HEK293 (cell line): ENCODE measurements around the gene CDAN1.

ENCODE experiments used
- CTCF ChIA-PET: fragments of 350-600 bp; formaldehyde crosslinking; extraction: SDS; loops from one replicate; lab custom pipeline; 2021; ENCODE audit warnings: antibody characterized with exemption; lab: Yijun Ruan, JAX
- POLR2A ChIA-PET: fragments of 300-600 bp; formaldehyde crosslinking; extraction: SDS; loops from one replicate; lab custom pipeline; 2020; ENCODE audit warnings: antibody characterized with exemption, inconsistent platforms; lab: Yijun Ruan, JAX
- H3K27ac ChIP-seq: fragments of 200-500 bp; sonication (Bioruptor generic); 2 replicates; pipeline ENCODE4 v1.5.1; 2014; ENCODE audit warnings: low read depth, low read length, control low read depth, inconsistent platforms; ENCODE audit errors: extremely low read depth
- H3K36me3 ChIP-seq, 2 experiments: fragments of 200-500 bp in 1 of 2; sonication (Bioruptor generic) in 1 of 2; 1 replicate in 1 of 2; 2 replicates in 1 of 2; pipeline ENCODE4 v1.5.1; 2014 to 2017; ENCODE audit warnings: inconsistent platforms in 2 of 2, low read length in 2 of 2; ENCODE audit not compliant: control insufficient read depth in 2 of 2, insufficient read depth in 1 of 2
- H3K4me1 ChIP-seq: fragments of 200-500 bp; sonication (Bioruptor generic); 2 replicates; pipeline ENCODE4 v1.5.1; 2014; ENCODE audit warnings: mild to moderate bottlenecking, low read length, inconsistent platforms; ENCODE audit not compliant: control insufficient read depth, insufficient read depth
- H3K4me3 ChIP-seq: 2 replicates; pipeline ENCODE4 v1.5.1; 2011; ENCODE audit warnings: low read depth, mild to moderate bottlenecking, control low read depth, low read length, moderate library complexity
- H3K9me3 ChIP-seq: fragments of 200-500 bp; sonication (Bioruptor generic); 2 replicates; pipeline ENCODE4 v1.5.1; 2014; ENCODE audit warnings: low read depth, low read length, inconsistent platforms; ENCODE audit not compliant: control insufficient read depth, insufficient read depth
- CTCF ChIP-seq: fragments of 450-650 bp; formaldehyde crosslinking; IDR thresholded peaks from 2 replicates; pipeline ENCODE4 v1.5.1; 2016; ENCODE audit warnings: missing biosample characterization, missing genetic modification characterization
- GLIS2 ChIP-seq: fragments of 450-650 bp; formaldehyde crosslinking; IDR thresholded peaks from 2 replicates; pipeline ENCODE4 v1.5.1; 2016; ENCODE audit warnings: missing biosample characterization, missing genetic modification characterization
- IKZF3 ChIP-seq: fragments of 450-650 bp; IDR thresholded peaks from 2 replicates; pipeline ENCODE4 v1.5.0; 2018; ENCODE audit warnings: missing biosample characterization, mild to moderate bottlenecking, missing genetic modification characterization, moderate library complexity
- KLF7 ChIP-seq: fragments of 450-650 bp; formaldehyde crosslinking; IDR thresholded peaks from 2 replicates; pipeline ENCODE4 v1.5.1; 2016; ENCODE audit warnings: missing biosample characterization, missing genetic modification characterization, borderline replicate concordance
- MZF1 ChIP-seq: fragments of 450-650 bp; formaldehyde crosslinking; IDR thresholded peaks from 2 replicates; pipeline ENCODE4 v1.5.1; 2017; ENCODE audit warnings: missing biosample characterization, missing genetic modification characterization, borderline replicate concordance
- PATZ1 ChIP-seq: fragments of 450-650 bp; formaldehyde crosslinking; IDR thresholded peaks from 2 replicates; pipeline ENCODE4 v1.5.1; 2016; ENCODE audit warnings: missing biosample characterization, missing genetic modification characterization
- SP2 ChIP-seq: fragments of 450-650 bp; formaldehyde crosslinking; IDR thresholded peaks from 2 replicates; pipeline ENCODE4 v1.5.1; 2016; ENCODE audit warnings: missing biosample characterization, missing genetic modification characterization
- WT1 ChIP-seq: fragments of 450-650 bp; formaldehyde crosslinking; IDR thresholded peaks from 2 replicates; pipeline ENCODE4 v1.5.1; 2016; ENCODE audit warnings: missing biosample characterization, missing genetic modification characterization
- ZBTB48 ChIP-seq: fragments of 450-650 bp; formaldehyde crosslinking; IDR thresholded peaks from 2 replicates; pipeline ENCODE4 v1.5.1; 2016; ENCODE audit warnings: missing biosample characterization, missing genetic modification characterization
- ZNF138 ChIP-seq: fragments of 450-650 bp; formaldehyde crosslinking; IDR thresholded peaks from 2 replicates; pipeline ENCODE4 v1.5.1; 2016; ENCODE audit warnings: missing biosample characterization, missing genetic modification characterization, borderline replicate concordance
- ZNF140 ChIP-seq: fragments of 450-650 bp; formaldehyde crosslinking; IDR thresholded peaks from 2 replicates; pipeline ENCODE4 v1.5.1; 2016; ENCODE audit warnings: missing biosample characterization, missing genetic modification characterization
- ZNF274 ChIP-seq, 2 experiments: fragments of 200-500 bp in 1 of 2; fragments of 450-650 bp in 1 of 2; sonication (Bioruptor generic) in 1 of 2; formaldehyde crosslinking in 1 of 2; IDR thresholded peaks; 2 replicates each; pipeline versions ENCODE4 v1.5.1 to v1.6.1; 2014 to 2016; ENCODE audit warnings: borderline replicate concordance in 1 of 2, inconsistent platforms in 1 of 2, low read length in 1 of 2, missing biosample characterization in 1 of 2, missing genetic modification characterization in 1 of 2
- ZNF391 ChIP-seq: fragments of 450-650 bp; formaldehyde crosslinking; IDR thresholded peaks from 2 replicates; pipeline ENCODE4 v1.5.1; 2016; ENCODE audit warnings: low read depth, missing biosample characterization, missing genetic modification characterization, borderline replicate concordance
- ZNF394 ChIP-seq: fragments of 450-650 bp; formaldehyde crosslinking; IDR thresholded peaks from 2 replicates; pipeline ENCODE4 v1.5.1; 2016; ENCODE audit warnings: missing biosample characterization, missing genetic modification characterization, mild to moderate bottlenecking, moderate library complexity, borderline replicate concordance
- ZNF48 ChIP-seq: fragments of 450-650 bp; formaldehyde crosslinking; IDR thresholded peaks from 2 replicates; pipeline ENCODE4 v1.5.1; 2016; ENCODE audit warnings: missing biosample characterization, missing genetic modification characterization
- ZNF514 ChIP-seq: fragments of 450-650 bp; formaldehyde crosslinking; IDR thresholded peaks from 2 replicates; pipeline ENCODE4 v1.5.1; 2016; ENCODE audit warnings: missing biosample characterization, missing genetic modification characterization
- ZNF521 ChIP-seq: fragments of 450-650 bp; formaldehyde crosslinking; IDR thresholded peaks from 2 replicates; pipeline ENCODE4 v1.5.1; 2017; ENCODE audit warnings: missing biosample characterization, mild to moderate bottlenecking, missing genetic modification characterization
- ZNF623 ChIP-seq: fragments of 450-650 bp; formaldehyde crosslinking; IDR thresholded peaks from 2 replicates; pipeline ENCODE4 v1.5.1; 2016; ENCODE audit warnings: missing biosample characterization, missing genetic modification characterization
- ZNF692 ChIP-seq: fragments of 450-650 bp; formaldehyde crosslinking; IDR thresholded peaks from 2 replicates; pipeline ENCODE4 v1.5.1; 2016; ENCODE audit warnings: missing biosample characterization, missing genetic modification characterization
- ZNF785 ChIP-seq: fragments of 450-650 bp; formaldehyde crosslinking; IDR thresholded peaks from 2 replicates; pipeline ENCODE4 v1.5.1; 2016; ENCODE audit warnings: missing biosample characterization, missing genetic modification characterization
- ZSCAN30 ChIP-seq: fragments of 450-650 bp; IDR thresholded peaks from 2 replicates; pipeline ENCODE4 v1.5.1; 2018; ENCODE audit warnings: missing biosample characterization, mild to moderate bottlenecking, missing genetic modification characterization, moderate library complexity
- TF ChIP-seq, protein P1 (sequence below): fragments of 450-650 bp; formaldehyde crosslinking; IDR thresholded peaks from 2 replicates; pipeline ENCODE4 v1.5.1; 2016; ENCODE audit warnings: missing biosample characterization, missing genetic modification characterization

CDAN1 gene

DNA sequence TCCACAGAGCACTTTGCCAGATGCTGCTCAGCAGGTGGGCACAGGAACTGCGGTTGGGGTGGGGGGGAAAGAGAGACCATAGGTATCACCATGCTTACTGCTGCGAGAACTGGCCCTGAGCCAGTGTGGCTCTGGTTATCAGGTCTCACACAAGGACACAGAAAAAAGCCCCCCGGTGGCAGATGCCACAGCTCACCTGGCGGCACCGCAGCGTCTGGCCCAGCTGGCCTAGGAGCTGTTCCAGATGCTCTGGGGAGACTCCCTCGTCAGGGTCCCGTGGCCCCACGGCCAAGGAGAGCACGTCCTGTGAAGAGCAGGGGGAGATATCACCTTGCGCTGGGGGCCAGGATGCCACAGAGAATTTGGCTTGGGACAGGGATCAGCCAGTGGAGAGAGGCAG, 10.8 kb downstream of the CDAN1 start:
- POLR2A ChIA-PET = no interaction called here
- peaks cover 5 to 90% of the 10 kb centered on the region in 2 experiments for H3K36me3 ChIP-seq

DNA sequence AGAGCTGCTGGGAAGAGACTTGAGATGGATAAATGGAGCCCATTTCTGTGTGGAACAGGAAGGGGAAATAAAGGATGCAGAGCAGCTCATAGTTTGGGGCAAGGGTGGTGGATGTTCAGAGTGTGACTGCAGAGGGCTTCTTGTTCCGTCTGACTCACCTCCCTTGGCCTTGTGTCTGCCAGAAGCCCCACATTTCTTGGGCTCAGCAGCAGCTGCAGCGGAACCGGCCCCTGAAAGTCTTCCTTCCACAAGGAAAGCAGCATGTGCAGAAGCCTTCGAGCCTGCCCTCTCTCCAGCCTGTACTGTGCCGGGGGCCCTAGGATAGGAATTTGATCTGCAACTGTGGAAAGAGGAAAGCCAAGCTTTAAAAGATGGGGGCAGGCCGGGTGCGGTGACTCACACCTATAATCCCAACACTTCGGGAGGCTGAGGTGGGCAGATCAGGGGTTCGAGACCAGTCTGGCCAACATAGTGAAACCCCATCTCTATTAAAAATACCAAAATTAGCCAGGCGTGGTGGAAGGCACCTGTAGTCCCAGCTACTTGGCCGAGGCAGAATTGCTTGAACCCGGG, 11.5 kb downstream of the CDAN1 start:
- Histone ChIP-seq H3K27ac (no peak overlapping the region), H3K4me1 (no peaks in the 10 kb centered on the region), H3K4me3 (no peak overlapping the region), H3K36me3 (peaks cover 3 to 88% of the 10 kb centered on the region in 2 experiments), H3K9me3 (no peaks in the 10 kb centered on the region)
- CTCF ChIA-PET = interaction anchor here (0.5 to 1.2 kb wide), 2 partner anchors 10 to 202 kb away, joined by 4 read pairs; no protein-coding TSS in a partner anchor
- POLR2A ChIA-PET = no interaction called here
- TF ChIP-seq MZF1 (tag by site-specific recombination) (no peak), WT1 (tag by site-specific recombination) (no peak), ZNF138 (tag by site-specific recombination) (no peak), CTCF (no peak), ZNF48 (no peak)

More for the DNA sequence above, 10.8 kb downstream of the CDAN1 start:
- CTCF ChIA-PET = interaction anchor here (0.5 kb wide), 1 partner anchor 201 kb away, joined by 4 read pairs; no protein-coding TSS in a partner anchor
- TF ChIP-seq ZNF623 (tag by site-specific recombination) (no peak), KLF7 (tag by site-specific recombination) (no peak), PATZ1 (tag by site-specific recombination) (no peak), ZNF521 (tag by site-specific recombination) (no peak), ZNF514 (tag by site-specific recombination) (no peak), ZSCAN30 (tag by site-specific recombination) (no peak), IKZF3 (tag by site-specific recombination) (no peak)
- TF ChIP-seq, protein P1, sequence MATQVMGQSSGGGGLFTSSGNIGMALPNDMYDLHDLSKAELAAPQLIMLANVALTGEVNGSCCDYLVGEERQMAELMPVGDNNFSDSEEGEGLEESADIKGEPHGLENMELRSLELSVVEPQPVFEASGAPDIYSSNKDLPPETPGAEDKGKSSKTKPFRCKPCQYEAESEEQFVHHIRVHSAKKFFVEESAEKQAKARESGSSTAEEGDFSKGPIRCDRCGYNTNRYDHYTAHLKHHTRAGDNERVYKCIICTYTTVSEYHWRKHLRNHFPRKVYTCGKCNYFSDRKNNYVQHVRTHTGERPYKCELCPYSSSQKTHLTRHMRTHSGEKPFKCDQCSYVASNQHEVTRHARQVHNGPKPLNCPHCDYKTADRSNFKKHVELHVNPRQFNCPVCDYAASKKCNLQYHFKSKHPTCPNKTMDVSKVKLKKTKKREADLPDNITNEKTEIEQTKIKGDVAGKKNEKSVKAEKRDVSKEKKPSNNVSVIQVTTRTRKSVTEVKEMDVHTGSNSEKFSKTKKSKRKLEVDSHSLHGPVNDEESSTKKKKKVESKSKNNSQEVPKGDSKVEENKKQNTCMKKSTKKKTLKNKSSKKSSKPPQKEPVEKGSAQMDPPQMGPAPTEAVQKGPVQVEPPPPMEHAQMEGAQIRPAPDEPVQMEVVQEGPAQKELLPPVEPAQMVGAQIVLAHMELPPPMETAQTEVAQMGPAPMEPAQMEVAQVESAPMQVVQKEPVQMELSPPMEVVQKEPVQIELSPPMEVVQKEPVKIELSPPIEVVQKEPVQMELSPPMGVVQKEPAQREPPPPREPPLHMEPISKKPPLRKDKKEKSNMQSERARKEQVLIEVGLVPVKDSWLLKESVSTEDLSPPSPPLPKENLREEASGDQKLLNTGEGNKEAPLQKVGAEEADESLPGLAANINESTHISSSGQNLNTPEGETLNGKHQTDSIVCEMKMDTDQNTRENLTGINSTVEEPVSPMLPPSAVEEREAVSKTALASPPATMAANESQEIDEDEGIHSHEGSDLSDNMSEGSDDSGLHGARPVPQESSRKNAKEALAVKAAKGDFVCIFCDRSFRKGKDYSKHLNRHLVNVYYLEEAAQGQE (tag by site-specific recombination) = no peak
- Histone ChIP-seq H3K27ac (no peak overlapping the region), H3K4me1 (no peaks in the 10 kb centered on the region), H3K4me3 (no peak overlapping the region), H3K9me3 (no peaks in the 10 kb centered on the region)

DNA sequence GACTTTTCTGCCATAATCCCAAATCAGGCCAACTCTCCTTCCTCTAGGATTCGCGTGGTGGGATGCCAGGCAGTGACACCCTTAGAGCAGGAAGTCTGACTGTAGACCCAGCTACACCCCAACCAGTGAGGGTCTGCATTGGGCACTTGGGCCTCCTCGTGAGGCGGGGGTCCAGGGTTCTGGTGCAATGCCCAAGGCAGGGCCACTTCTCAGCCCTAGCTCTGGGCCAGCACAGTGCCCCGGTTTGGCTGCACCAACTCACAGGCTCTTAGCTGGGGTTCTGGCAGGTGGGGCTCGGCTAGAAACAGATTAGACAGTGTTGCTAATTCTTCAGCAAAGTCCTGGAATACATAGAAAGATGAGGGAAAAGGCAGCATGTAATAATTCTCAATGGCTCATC, 12.7 kb downstream of the CDAN1 start:
- CTCF ChIA-PET = no interaction called here
- Histone ChIP-seq H3K4me3 (no peak overlapping the region), H3K9me3 (no peaks in the 10 kb centered on the region), H3K27ac (no peak overlapping the region), H3K4me1 (no peaks in the 10 kb centered on the region), H3K36me3 (peaks cover 3 to 89% of the 10 kb centered on the region in 2 experiments)
- POLR2A ChIA-PET = no interaction called here
- TF ChIP-seq ZNF692 (tag by site-specific recombination) (no peak), ZNF391 (tag by site-specific recombination) (no peak), SP2 (tag by site-specific recombination) (no peak), ZNF394 (no peak), ZBTB48 (tag by site-specific recombination) (no peak), ZNF785 (no peak), ZNF140 (tag by site-specific recombination) (no peak), ZNF623 (tag by site-specific recombination) (no peak), KLF7 (tag by site-specific recombination) (no peak), ZNF274 (IDR thresholded peaks at IDR 0.05; ENCODE audit: low read length) (no peak), ZNF274 (tag by site-specific recombination; IDR thresholded peaks at IDR 0.05; ENCODE audit: borderline replicate concordance) (no peak), GLIS2 (tag by site-specific recombination) (no peak)
